Prostate gland (tissue), 2 donors: Measurements from ENCODE around the gene SPEM3.

ENCODE experiments used
- POLR2AphosphoS5 ChIP-seq: sonication (generic); formaldehyde crosslinking; IDR thresholded peaks from one replicate; pipeline ENCODE4 v1.6.1; 2017; ENCODE audit warnings: antibody characterized with exemption
- TF ChIP-seq, protein P1 (sequence below), 4 experiments: fragments of 200-600 bp in 2 of 4; fragments of 450-650 bp in 2 of 4; sonication (generic) in 2 of 4; IDR thresholded peaks; 1 replicate in 3 of 4; 2 replicates in 1 of 4; pipeline ENCODE4 v1.5.1; 2016 to 2019; ENCODE audit warnings: antibody characterized with exemption in 4 of 4, mild to moderate bottlenecking in 2 of 4, moderate library complexity in 2 of 4

DNA sequence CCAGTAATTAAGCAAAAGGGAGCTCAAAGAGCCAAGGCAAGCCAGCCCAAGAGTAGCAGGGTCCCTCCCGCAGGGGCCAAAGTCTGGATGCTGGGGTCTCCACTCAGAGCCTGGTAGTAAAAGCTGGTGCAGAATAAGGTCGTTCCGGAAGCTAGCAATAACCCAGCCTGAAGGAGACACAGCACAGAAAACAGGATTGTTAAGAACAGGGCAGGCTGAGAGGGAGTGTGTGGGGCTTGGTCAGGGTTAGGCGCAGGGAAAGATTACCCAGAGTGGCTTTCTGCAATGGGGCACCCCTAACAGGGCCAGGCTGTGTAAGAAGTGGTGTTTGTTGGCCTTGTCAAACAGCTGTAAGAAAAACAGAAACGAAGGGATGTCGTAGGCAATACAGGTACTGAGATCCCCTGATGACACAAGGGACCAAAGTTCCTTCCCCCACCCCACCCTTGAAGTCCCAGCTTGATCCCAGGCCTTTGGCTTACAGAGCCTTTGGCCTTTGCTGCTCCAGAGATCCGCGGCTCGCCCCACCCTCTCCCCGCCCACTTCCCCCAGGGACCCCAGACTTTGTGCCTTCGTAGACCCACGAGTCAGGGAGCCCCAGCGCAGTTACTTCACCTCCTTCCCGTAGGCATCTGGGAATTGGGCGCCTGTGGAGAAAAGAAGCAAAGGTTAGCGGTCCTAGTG is 25.5 kb upstream of the SPEM3 start:
- TF ChIP-seq, protein P1, sequence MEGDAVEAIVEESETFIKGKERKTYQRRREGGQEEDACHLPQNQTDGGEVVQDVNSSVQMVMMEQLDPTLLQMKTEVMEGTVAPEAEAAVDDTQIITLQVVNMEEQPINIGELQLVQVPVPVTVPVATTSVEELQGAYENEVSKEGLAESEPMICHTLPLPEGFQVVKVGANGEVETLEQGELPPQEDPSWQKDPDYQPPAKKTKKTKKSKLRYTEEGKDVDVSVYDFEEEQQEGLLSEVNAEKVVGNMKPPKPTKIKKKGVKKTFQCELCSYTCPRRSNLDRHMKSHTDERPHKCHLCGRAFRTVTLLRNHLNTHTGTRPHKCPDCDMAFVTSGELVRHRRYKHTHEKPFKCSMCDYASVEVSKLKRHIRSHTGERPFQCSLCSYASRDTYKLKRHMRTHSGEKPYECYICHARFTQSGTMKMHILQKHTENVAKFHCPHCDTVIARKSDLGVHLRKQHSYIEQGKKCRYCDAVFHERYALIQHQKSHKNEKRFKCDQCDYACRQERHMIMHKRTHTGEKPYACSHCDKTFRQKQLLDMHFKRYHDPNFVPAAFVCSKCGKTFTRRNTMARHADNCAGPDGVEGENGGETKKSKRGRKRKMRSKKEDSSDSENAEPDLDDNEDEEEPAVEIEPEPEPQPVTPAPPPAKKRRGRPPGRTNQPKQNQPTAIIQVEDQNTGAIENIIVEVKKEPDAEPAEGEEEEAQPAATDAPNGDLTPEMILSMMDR (IDR thresholded peaks at IDR 0.05): no peak
- no peak for TF ChIP-seq POLR2AphosphoS5
